DMS53 (cell line): ENCODE data around the gene DIS3.
"Not testable (repeated sequence)": the region's sequence is repeated elsewhere in the genome, so short reads cannot be mapped to it uniquely, and the experiment has no call there.

Experiments
- DNase-seq: peaks from one replicate; lab custom pipeline; 2025; lab: John Stamatoyannopoulos, UW

The DIS3 gene

DNA sequence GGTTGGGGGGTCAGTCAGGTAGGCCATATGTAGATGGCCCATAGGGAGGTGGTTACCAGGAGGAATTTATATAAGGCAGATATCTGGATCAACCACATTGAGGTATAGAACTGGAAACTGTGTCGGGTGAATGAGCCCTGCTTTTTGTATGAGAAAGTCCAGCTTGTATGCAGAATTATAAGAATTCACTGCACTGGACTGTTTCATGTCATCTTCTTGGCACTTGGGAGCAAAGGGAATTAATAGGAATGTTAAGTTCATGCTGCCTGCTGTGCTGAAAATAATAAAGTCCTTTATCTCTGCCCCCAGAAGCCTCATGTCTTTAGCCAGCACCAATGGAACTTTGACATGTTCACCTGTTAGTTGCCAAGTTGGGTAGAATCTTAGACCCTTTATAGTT, 41.7 kb downstream of the DIS3 start:
- no peak for DNase-seq

DNA sequence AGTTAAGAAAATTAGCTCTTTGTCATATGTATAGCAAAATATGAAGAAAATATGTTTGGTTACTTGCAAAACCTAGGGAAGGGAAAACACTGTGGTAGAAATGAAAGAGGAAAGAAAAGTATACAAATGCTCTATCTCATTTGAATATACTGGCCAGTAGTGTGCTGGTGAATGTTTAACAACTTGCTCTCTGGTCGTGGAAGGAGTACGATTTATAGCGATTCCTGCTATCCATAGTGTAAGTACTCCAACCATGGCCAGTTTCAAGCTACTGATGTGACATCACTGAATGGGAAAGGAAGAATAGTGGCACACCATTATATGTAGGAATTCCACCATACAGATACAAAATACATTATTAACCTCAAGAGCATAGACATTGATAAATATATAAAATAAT, 44.7 kb downstream of the DIS3 start:
- no peak for DNase-seq

DNA sequence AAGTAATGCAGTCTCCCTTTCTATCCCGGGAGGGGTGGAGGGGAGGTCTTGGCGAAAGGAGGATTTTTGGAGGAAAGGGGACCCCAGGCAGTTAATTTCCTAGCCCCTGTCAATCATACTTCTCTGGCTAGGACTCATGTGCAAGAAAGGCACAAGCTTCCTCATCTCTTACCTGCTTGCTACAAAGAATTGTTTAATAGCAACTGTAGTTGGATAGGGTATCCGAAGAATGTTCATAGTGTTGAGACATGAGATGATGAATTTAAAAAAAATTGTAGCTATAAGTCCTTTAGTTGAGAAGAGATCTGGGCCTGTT, 53.5 kb downstream of the DIS3 start:
- DNase-seq, result no peak

DNA sequence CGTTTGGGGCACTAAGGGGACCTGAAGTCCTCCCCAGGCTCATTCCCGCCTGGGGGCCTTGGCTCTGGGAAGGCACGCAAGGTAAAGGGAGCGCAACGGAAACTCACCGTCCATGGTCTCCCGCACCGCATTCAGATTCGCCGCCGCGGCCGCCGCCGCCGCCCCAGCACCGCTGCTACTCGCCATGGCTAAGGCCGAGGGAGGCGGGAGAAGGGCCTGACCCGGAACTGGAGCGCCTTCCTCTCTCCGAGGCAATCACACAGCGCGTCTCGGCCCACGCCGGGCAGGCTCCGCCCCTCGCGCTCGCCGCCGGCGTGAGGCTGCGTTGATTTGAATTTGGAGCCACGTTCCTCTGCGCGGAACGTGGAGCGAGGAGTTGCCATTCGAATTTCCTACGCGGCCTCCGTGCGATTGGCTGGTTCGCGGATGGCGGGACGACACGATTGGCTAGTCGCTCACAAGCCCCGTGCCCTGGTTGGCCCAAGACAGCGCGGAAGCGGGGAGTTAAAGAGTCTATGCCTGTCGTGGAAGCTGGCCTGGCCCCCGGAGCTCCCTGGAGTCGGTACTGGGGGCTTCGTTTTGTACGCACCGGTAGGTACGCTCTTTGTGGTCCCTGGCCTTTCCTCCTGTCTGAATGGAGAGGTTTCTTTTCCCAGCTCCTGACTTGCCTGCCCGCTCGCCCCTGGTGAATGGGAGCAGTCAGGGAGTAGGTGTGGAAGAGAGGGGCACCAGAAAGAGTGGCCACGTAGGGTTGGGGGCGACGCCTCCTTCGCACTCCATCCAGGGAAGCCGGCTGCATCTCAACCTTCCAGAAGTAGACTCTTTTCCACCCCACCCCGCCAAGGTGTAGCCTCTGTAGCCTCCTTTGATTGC, 54.0 kb downstream of the DIS3 start, which contains the start of the genes BORA and MZT1:
Gene BORA (plus strand): TSS at position 507 of the 873 bp plus-strand sequence. CDS start 1,018 bp downstream, outside the sequence.
Gene MZT1 (minus strand): TSS at position 213 of the 873 bp plus-strand sequence. CDS start 27 bp downstream, at position 186.
- DNase-seq, result peak; percentile 91

DNA sequence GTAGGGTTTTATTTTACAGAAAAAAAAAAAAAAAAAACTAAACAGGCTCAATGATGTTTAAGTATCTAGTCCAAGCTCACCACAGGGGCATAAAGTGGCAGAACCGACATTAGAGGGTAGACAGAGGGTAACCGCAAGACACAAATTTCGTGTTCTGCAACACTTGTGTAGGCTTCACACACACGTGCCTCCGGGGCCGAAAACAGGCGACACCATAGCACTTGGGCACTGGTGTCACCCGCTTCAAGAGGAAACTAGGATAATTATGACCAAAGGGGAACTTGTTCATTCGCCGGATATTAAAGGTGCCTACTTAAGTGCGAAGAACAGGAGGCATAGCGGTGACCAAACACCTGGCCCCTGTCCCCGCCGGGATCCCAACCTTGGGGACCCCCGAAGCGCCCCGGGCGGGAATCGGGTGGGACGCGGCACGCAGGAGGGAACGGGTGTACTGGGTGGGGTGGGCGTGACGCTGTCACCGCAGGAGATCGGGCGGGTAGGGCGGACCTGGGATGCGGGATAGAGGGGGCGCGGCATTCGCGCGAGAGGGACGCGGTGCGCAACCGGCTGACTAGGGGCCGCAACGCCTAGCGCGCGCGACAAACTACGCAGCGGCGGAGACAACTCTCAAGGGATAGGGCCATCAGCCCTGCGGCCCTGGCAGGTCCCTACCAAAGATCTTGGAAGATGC, 54.8 kb downstream of the DIS3 start:
- peak; percentile 46 for DNase-seq

DNA sequence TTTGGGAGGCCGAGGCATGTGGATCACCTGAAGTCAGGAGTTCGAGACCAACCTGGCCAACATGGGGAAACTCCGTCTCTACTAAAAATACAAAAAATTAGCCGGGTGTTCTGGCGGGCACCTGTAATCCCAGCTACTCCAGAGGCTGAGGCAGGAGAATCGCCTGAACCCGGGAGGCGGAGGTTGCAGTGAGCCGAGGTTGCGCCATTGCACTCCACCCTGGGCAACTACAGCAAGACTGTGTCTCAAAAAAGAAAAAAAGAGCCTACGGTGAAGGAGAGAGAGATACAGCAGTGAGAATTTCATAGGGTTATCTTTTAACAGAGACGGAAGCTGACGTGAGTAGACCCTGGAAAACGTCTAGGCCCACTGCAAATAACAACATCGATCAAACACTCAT, 55.5 kb downstream of the DIS3 start:
- not testable (repeated sequence) for DNase-seq

DNA sequence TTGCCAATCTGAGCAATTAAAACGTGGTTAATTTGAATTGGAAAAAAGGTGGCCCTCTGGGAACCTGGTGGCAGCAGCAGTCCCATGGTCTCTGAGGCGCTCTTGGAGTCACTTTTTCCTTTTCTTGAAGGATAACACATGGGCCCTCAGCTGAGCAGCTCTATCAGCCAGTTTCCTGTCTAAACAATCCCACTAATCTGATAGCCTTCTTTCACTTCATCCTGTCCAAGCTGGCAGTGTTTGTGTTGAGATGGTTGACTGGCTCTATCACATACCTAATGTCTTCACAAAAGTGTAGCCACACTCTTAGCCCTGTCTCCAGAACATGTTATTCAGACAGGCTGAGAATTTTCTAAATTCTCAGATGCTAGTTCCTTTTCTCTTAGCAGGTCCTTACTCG, 64.9 kb downstream of the DIS3 start:
- DNase-seq, result peak; percentile 5
